GM12875 (cell line): ENCODE results near the gene MAPK6.

ENCODE experiments used
- H3K4me3 ChIP-seq: one replicate; pipeline ENCODE4 v1.5.1; 2011; ENCODE audit warnings: low read depth, low read length, control low read depth
- CTCF ChIP-seq: IDR thresholded peaks from 2 replicates; pipeline ENCODE4 v1.5.1; 2011; ENCODE audit warnings: low read depth, mild to moderate bottlenecking, control low read depth, inconsistent platforms, low read length, moderate library complexity, borderline replicate concordance; ENCODE audit not compliant: insufficient read depth

MAPK6 gene

GRCh38 chr15:52109559-52110451 lies 90.8 kb downstream of the MAPK6 start:
- H3K4me3 ChIP-seq: no peak overlapping the region
- no peak for TF ChIP-seq CTCF

- no peak for TF ChIP-seq CTCF
- H3K4me3 ChIP-seq: peak overlapping the region; percentile 59
These were observed 92.6 kb downstream of the MAPK6 start for GRCh38 chr15:52111517-52112202.

- H3K4me3 ChIP-seq: peak overlapping the region; percentile 59
- TF ChIP-seq CTCF: 0 out of 2 replicates have a peak, but pooled peaks have one; percentile 10
These were observed 93.3 kb downstream of the MAPK6 start for GRCh38 chr15:52112203-52112750.

GRCh38 chr15:52113235-52113634 lies 94.2 kb downstream of the MAPK6 start:
- TF ChIP-seq CTCF: no peak

DNA sequence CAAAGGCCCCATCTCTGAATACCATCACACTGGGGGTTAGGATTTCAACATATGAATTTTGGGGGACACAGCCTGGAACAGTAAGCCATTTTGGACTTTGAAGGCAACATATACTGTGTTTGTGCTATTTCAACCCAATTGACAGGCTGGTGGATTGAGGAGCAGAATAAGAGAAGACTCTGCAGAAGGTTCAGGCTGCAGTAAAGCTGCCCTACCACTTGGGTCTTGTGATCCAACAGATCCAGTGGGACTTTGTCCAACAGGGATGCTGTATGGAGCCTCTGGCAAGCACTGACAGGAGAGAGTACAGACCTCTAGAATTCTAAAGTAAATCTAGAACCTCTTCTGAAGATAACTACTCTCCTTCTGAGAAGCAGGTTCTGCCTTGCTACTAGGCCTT lies 94.7 kb downstream of the MAPK6 start:
- no peak overlapping the region for H3K4me3 ChIP-seq
- TF ChIP-seq CTCF: no peak

More at GRCh38 chr15:52113235-52113634, 94.2 kb downstream of the MAPK6 start:
- no peak overlapping the region for H3K4me3 ChIP-seq

DNA sequence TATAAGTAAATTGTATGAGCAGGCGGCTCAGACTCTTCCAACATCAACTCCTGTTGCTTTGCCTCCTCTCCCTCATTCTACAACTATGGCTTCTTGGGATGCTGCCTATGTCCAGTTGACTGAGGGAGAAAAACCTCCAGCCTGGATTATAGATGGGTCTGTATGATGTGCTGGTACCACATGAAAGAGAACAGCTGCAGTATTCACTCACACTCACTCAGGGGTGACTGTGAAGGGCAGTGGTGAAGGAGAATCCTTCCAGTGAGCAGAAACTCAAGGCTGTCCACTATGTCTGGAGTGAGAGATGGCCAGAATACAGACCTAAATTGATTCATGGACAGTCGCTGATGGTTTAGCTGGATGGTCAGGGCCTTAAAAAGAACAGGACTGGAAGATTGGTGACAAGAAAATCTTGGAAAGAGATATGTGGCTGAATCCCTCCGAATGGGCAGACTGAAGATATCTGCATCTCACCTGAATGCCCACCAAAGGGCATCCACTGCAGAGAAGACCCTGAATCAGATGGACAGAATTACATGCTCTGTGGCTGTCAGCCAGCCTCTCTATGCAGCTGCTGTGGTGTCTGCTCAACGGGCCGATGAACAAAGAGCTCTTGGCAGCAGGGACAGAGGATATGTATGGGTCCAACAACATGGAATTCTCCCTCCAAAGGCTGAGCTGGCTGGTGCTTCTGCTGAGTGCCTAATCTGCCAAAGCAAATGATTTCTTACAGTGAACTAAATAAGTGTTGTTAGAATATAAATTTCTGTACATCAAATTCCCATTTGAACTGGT lies 95.4 kb downstream of the MAPK6 start:
- no peak overlapping the region for H3K4me3 ChIP-seq
- TF ChIP-seq CTCF: no peak
